ENCODE data around the gene LRRC18. TPM values are rescaled to one million over a fixed set of nuclear protein-coding genes. Genes with fewer than 3 reads are reported as not detected.

The LRRC18 gene
- total RNA-seq, 2 donors from 2014 or later, result not detected

- intact Hi-C loops (cut with DNase I, micrococcal nuclease), result no loop called here
- DNase-seq, result no peak
Observed at GRCh38 chr10:48926764-48927540, 12.7 kb downstream of the LRRC18 start.

GRCh38 chr10:48926255-48926654 lies 13.4 kb downstream of the LRRC18 start:
- DNase-seq (no peak), ATAC-seq (no peak)
- intact Hi-C loops (cut with DNase I, micrococcal nuclease), result no loop called here

More at GRCh38 chr10:48926764-48927540, 12.7 kb downstream of the LRRC18 start:
- no peak for ATAC-seq

- ATAC-seq (no peak), DNase-seq (no peak)
- intact Hi-C loops (cut with DNase I, micrococcal nuclease), result no loop called here
Observed at GRCh38 chr10:48924988-48925387, 14.7 kb downstream of the LRRC18 start.

DNA sequence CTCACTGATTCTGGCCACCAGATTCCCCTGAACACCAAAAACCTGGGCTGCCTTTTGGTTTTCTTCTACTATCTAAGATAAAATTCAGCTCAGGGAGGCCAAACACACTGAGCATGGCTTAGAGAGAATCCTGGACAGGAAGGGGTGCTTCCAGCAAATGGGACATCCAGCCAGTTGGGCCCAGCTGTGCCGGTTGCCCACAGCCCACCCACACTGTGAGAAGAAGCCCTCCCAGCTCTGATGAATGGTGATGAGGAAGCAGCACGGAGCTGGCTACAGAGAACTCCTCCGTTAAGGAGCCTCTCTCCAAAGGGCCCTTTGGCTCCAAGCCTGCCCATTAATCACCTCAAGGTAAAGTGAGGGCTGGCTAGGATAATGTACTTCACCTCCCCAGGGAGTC lies 15.9 kb downstream of the LRRC18 start:
- intact Hi-C loops (cut with DNase I, micrococcal nuclease), result no loop called here
- DNase-seq, result no peak
- no peak for ATAC-seq

DNA sequence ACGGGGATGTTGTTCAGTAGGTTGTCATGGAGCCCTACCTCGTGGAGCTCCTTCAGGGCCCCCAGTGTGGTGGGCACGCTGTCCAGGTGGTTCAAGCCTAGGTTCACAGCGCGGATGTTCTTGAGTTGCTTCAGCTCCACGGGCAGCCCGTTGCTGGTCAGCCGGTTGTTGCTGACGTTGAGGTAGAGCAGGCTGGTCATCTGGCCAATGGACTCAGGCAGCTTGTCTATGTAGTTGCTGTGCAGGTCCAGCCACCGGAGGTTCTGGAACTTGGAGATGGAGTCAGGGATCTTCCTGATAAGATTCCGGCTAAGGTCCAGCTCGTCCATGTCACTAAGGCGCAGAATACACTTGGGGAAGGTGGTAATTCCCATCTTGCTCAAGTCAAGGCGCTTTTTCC lies 26.0 kb downstream of the LRRC18 start:
- DNase-seq, result no peak
- intact Hi-C loops (cut with DNase I, micrococcal nuclease), result no loop called here
- no peak for ATAC-seq

GRCh38 chr10:48910548-48910947 lies 29.1 kb downstream of the LRRC18 start:
- DNase-seq (no peak), ATAC-seq (no peak)
- intact Hi-C loops (cut with DNase I, micrococcal nuclease), result no loop called here

DNA sequence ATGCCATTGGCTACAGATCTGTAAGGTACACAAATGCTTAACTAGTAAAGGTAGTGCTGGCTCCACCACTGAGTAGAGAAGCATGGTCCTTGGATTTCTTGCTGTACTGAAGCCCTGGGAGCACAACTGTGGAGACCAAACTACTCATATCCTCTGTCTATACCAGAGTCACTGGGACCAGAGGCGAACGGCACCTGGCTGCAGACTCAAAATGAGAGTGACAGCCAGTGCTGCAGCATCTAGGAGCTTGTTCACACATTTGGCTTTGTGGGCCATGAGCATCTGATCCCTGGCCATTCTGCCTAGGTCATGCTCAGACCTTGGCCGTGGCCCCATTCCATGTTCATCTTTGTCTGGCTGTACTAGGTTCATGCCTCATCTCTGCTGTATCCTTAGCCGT lies 31.9 kb downstream of the LRRC18 start:
- intact Hi-C loops (cut with DNase I, micrococcal nuclease), result no loop called here

GRCh38 chr10:48906841-48907240 lies 32.8 kb downstream of the LRRC18 start:
- intact Hi-C loops (cut with DNase I, micrococcal nuclease), result no loop called here
- DNase-seq, result no peak
- no peak for ATAC-seq

More for the DNA sequence above, 31.9 kb downstream of the LRRC18 start:
- ATAC-seq, result no peak
- DNase-seq, result no peak

DNA sequence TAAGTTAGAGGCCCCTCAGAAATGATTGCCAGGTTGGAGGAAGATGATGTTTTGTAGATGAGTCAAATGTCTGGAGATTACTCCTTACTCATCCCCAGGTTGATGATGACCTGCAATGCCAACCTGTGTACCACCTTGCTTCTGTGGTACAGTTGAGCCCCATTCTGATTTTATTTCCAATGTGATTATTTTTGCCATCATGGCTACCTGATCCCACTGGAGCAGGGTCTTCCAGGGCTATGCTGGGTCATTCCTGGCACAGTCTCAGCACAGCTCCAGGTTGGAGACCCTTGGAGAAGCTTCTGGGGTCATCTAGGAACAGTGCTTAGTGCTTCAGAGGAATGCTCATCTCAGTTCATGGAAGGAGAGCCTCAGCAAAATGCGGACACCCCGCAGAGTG lies 34.3 kb downstream of the LRRC18 start:
- intact Hi-C loops (cut with DNase I, micrococcal nuclease), result no loop called here
- DNase-seq (no peak), ATAC-seq (no peak)

DNA sequence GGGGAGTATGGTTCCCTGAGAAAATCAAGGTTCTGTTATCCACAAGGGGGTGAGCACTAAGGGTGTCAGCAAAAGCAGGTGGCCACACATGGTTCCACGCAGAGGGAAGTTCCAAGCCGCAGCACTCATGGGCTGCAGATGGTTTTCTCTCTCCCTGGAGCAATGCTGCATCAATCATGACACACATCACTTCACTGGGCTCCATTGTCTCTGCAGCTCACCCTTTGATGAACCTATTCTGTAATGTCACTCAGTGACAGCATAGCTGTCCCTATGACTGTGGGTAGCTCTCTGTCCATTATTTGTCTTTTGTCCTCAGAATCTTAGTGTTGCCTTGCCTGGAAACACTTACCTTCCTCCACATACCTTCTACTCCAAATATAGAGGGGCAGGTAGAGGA lies 34.8 kb downstream of the LRRC18 start:
- intact Hi-C loops (cut with DNase I, micrococcal nuclease), result no loop called here
- ATAC-seq (no peak), DNase-seq (no peak)

- ATAC-seq (no peak), DNase-seq (no peak)
- intact Hi-C loops (cut with DNase I, micrococcal nuclease), result no loop called here
Observed at GRCh38 chr10:48903151-48903550, 36.5 kb downstream of the LRRC18 start.

DNA sequence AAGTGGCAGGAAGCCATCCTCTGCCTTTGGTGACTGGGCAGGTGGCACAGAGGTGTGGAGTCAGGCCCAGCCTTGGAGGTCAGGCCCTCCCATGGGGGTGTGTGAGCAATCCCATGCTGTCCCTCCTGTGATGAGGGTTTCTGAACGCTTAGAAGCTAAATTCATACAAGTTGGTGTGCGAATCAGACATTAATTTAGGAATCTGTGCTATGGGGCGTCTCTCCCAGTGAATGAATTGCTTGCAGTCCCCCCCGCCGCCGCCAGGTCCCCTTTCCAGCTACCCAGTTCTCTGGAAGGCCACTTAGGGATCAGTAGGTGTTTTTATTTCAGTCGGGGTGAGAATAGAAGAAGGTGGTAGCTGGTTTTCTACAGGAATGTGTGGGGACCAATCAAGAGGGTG lies 37.5 kb downstream of the LRRC18 start:
- ATAC-seq, result no peak
- intact Hi-C loops (cut with DNase I, micrococcal nuclease), result no loop called here
- DNase-seq, result no peak

- DNase-seq (no peak), ATAC-seq (peak; percentile 76)
- intact Hi-C loops (cut with DNase I, micrococcal nuclease), result no loop called here
Observed at GRCh38 chr10:48901319-48901718, 38.3 kb downstream of the LRRC18 start.

- DNase-seq, result no peak
- ATAC-seq, result no peak
- intact Hi-C loops (cut with DNase I, micrococcal nuclease), result no loop called here
Observed at GRCh38 chr10:48900371-48900801, 39.3 kb downstream of the LRRC18 start.

DNA sequence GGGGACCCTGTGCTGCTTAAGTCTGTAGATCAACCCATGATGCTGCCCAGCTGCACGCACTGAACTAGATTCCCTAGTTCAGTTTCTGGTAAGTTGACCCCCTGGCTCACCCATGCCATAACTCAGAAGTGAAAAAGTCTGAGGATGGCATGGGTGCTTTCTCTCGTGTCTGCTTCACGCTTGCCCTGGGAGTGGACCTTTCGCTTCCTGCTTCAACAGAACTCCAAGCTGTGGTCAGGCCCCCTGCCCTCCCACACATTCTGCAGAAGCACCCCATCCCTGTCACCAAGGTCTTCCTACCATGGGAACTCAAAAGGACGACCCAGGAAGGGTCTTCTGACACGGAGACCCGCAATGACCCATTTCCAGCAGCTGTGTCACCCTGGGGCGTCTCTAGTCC lies 39.9 kb downstream of the LRRC18 start:
- no peak for ATAC-seq
- intact Hi-C loops (cut with DNase I, micrococcal nuclease), result no loop called here
- no peak for DNase-seq

GRCh38 chr10:48898426-48898825 lies 41.2 kb downstream of the LRRC18 start:
- ATAC-seq (no peak), DNase-seq (no peak)
- intact Hi-C loops (cut with DNase I, micrococcal nuclease), result no loop called here

DNA sequence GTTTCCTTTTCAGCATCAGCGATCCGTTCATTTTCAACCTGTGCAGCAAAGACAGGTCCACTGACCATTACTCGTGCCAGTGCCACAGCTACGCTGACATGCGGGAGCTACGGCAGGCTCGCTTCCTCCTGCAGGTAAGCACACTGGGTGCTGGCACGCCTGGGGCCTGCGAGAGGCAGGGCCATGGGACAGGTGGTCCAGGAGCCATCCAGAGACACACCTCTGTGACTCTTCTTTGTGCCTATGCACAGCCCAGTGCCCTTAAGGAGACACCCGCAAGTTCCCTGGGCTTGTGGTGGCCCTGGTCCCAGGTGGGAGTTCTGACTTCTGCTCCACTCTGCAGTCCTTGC lies 42.2 kb downstream of the LRRC18 start:
- ATAC-seq (no peak), DNase-seq (no peak)
- intact Hi-C loops (cut with DNase I, micrococcal nuclease), result no loop called here

DNA sequence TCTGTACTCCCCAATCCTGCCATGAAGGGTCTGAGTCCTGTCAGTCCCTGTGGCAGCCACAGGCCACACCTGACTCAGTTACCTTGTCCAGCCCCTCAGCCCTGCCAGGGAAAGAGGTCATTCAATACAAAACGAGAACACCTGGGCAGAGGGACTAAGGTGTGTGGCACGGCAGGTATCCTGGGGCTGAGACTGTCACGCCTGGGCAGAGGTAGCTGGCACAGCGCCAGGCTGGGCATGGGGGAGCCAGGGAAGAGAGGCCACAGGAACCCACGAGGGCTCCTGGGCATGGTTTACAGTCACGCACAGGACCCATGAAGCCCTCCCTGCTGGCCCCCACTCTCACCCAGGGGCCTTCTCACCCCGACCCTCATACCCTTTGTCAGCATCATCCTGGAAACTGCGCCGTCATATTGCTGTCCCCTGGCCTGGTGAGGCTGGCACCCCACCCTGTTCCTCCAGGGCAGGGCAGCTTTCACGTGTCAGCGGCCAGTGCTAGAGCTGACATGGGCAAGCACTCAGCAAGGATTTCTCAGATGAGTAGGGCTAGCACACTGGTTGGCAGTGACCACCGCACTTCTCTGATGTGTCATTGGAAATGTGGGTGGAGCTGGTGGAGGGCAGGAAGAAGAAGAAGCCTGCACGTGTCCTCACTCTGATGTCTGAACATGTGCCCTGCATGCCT lies 42.7 kb downstream of the LRRC18 start:
- intact Hi-C loops (cut with DNase I, micrococcal nuclease), result no loop called here

GRCh38 chr10:48895803-48896195 lies 43.8 kb downstream of the LRRC18 start:
- intact Hi-C loops (cut with DNase I, micrococcal nuclease), result no loop called here
- ATAC-seq (no peak), DNase-seq (no peak)

More for the DNA sequence above, 42.7 kb downstream of the LRRC18 start:
- no peak for ATAC-seq
- no peak for DNase-seq

GRCh38 chr10:48894911-48895802 lies 44.5 kb downstream of the LRRC18 start:
- DNase-seq (no peak), ATAC-seq (no peak)
- intact Hi-C loops (cut with DNase I, micrococcal nuclease), result no loop called here

Measured in left colon (tissue), 2 donors.